Neural cell (in vitro differentiated cells): ENCODE results near the gene ZBTB46. TPM values are rescaled to one million over a fixed set of nuclear protein-coding genes. Genes with fewer than 3 reads are reported as not detected.

ENCODE experiments used
- H2AFZ ChIP-seq: fragments of 200-600, 300-800 bp; sonication (generic), shearing (Covaris generic); 2 replicates; pipeline ENCODE4 v1.6.0; 2014; ENCODE audit warnings: low read depth, mild to moderate bottlenecking, antibody characterized with exemption, low read length, moderate library complexity
- H3F3A ChIP-seq: fragments of 200-600 bp; shearing (Covaris generic); 2 replicates; pipeline ENCODE4 v1.6.1; 2016; ENCODE audit warnings: mild to moderate bottlenecking, moderate library complexity, mixed read lengths, antibody characterized with exemption, low read length; ENCODE audit not compliant: insufficient read depth, poor library complexity, severe bottlenecking
- H3K27ac ChIP-seq: fragments of 200-600, 300-800 bp; sonication (generic), shearing (Covaris generic); 2 replicates; pipeline ENCODE4 v1.5.1; 2014; ENCODE audit warnings: mild to moderate bottlenecking, low read length, moderate library complexity
- H3K27me3 ChIP-seq: fragments of 300-800, 200-600 bp; sonication (generic), shearing (Covaris generic); 2 replicates; pipeline ENCODE4 v1.6.0; 2014; ENCODE audit warnings: mild to moderate bottlenecking, low read depth, low read length, moderate library complexity; ENCODE audit not compliant: insufficient read depth
- H3K36me3 ChIP-seq: fragments of 300-800, 200-600 bp; sonication (generic), shearing (Covaris generic); 2 replicates; pipeline ENCODE4 v1.5.1; 2014; ENCODE audit warnings: mild to moderate bottlenecking, antibody characterized with exemption, low read length, moderate library complexity; ENCODE audit not compliant: insufficient read depth
- H3K4me2 ChIP-seq: fragments of 300-800, 200-600 bp; sonication (generic), shearing (Covaris generic); 2 replicates; pipeline ENCODE4 v1.6.0; 2014; ENCODE audit warnings: mild to moderate bottlenecking, low read length
- H3K4me3 ChIP-seq: fragments of 300-800, 200-600 bp; sonication (generic), shearing (Covaris generic); 2 replicates; pipeline ENCODE4 v1.5.1; 2014; ENCODE audit warnings: mild to moderate bottlenecking, low read length, moderate library complexity
- H3K79me2 ChIP-seq: fragments of 200-600 bp; shearing (Covaris generic); replicated peaks from 2 replicates; pipeline ENCODE4 v1.6.0; 2014; ENCODE audit warnings: mild to moderate bottlenecking, low read length, moderate library complexity; ENCODE audit not compliant: insufficient read depth
- H3K9ac ChIP-seq: fragments of 300-800, 200-600 bp; sonication (generic), shearing (Covaris generic); 2 replicates; pipeline ENCODE4 v1.6.1; 2016; ENCODE audit warnings: mild to moderate bottlenecking, low read length, mixed read lengths
- H3K9me2 ChIP-seq: fragments of 200-600 bp; shearing (Covaris generic); 2 replicates; pipeline ENCODE4 v1.6.1; 2016; ENCODE audit warnings: mild to moderate bottlenecking, low read length, mixed read lengths; ENCODE audit not compliant: insufficient read depth
- H3K9me3 ChIP-seq: fragments of 200-600, 300-800 bp; sonication (generic), shearing (Covaris generic); 2 replicates; pipeline ENCODE4 v1.6.1; 2016; ENCODE audit warnings: mild to moderate bottlenecking, mixed run types, low read length, moderate library complexity, mixed read lengths
- H4K20me1 ChIP-seq: fragments of 200-600 bp; shearing (Covaris generic); 2 replicates; pipeline ENCODE4 v1.6.1; 2016; ENCODE audit warnings: mild to moderate bottlenecking, mixed run types; ENCODE audit not compliant: insufficient read depth
- EP300 ChIP-seq: fragments of 450-650 bp; conservative IDR thresholded peaks from 2 replicates; pipeline ENCODE4 v1.6.1; 2014; ENCODE audit warnings: antibody characterized with exemption, mild to moderate bottlenecking, moderate library complexity; ENCODE audit not compliant: poor library complexity, severe bottlenecking
- EZH2 ChIP-seq: fragments of 200-600, 300-800 bp; shearing (Covaris generic), sonication (generic); IDR thresholded peaks from 2 replicates; pipeline ENCODE4 v1.6.1; 2014; ENCODE audit warnings: antibody characterized with exemption, low read length, borderline replicate concordance, mild to moderate bottlenecking; ENCODE audit not compliant: insufficient read depth, poor library complexity, severe bottlenecking
- MXI1 ChIP-seq: fragments of 450-650 bp; conservative IDR thresholded peaks from 2 replicates; pipeline ENCODE4 v1.6.1; 2014; ENCODE audit warnings: antibody characterized with exemption, mild to moderate bottlenecking; ENCODE audit not compliant: poor library complexity, severe bottlenecking
- POLR2AphosphoS5 ChIP-seq: IDR thresholded peaks from 2 replicates; pipeline ENCODE4 v1.6.1; 2012
- RAD21 ChIP-seq: fragments of 450-650 bp; conservative IDR thresholded peaks from 2 replicates; pipeline ENCODE4 v1.6.1; 2014; ENCODE audit warnings: antibody characterized with exemption, mild to moderate bottlenecking, moderate library complexity
- SMC3 ChIP-seq: fragments of 450-650 bp; conservative IDR thresholded peaks from 2 replicates; pipeline ENCODE4 v1.6.1; 2014; ENCODE audit warnings: antibody characterized with exemption, mild to moderate bottlenecking, moderate library complexity; ENCODE audit not compliant: poor library complexity
- TAF1 ChIP-seq: IDR thresholded peaks from 2 replicates; pipeline ENCODE4 v1.6.1; 2012; ENCODE audit warnings: low read depth
- polyA plus RNA-seq: library from polyadenylated mRNA; depleted of rRNA; stranded (reverse); fragments of >200 nt; gene quantifications from 2 replicates; pipeline ENCODE4 v1.2.3, GENCODE V29; 2014
- TF ChIP-seq, protein P1 (sequence below): IDR thresholded peaks from 2 replicates; pipeline ENCODE4 v1.6.1; 2012; ENCODE audit warnings: borderline replicate concordance
- TF ChIP-seq, protein P2 (sequence below): fragments of 450-650 bp; IDR thresholded peaks from 2 replicates; pipeline ENCODE4 v1.5.1; 2014; ENCODE audit warnings: antibody characterized with exemption, mild to moderate bottlenecking, moderate library complexity; ENCODE audit not compliant: poor library complexity, severe bottlenecking

The ZBTB46 gene
- polyA plus RNA-seq, 1 donor from 2014 or later: 15.0 TPM

DNA sequence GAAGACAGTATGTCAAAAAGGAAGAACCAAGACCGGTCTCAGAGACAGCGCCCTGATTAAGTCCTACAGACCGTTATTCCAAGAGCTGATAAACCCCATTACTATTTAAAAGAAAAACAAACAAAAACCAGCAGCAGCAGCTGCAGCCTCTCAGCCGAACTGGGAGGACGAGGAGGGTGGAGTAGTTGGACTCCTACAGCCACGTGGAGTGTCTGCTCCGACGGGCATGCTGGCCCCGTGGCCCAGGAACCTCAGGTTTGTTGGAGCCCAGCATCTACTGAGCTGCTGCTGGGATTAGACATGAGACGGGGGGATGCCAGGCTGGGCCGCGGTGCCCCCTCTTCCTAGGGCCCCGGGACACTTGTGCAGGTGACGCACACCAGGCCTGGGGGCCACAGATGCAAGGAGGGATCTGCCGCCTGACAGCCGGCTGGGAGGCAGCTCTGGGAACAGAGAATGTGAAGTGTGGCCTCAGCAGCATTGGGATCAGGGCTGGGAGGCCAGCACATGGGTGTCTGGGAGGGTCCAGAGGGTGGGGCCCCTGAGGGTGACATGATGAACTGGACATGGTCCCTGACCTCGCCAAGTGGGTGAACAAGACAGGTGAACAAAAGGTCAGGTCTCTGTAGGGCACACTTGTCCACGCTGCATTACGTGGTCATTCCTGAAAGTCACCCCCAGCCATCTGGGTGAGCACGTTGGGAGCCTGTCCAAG lies 2.9 kb upstream of the ZBTB46 start (continued):
- TF ChIP-seq, protein P1, sequence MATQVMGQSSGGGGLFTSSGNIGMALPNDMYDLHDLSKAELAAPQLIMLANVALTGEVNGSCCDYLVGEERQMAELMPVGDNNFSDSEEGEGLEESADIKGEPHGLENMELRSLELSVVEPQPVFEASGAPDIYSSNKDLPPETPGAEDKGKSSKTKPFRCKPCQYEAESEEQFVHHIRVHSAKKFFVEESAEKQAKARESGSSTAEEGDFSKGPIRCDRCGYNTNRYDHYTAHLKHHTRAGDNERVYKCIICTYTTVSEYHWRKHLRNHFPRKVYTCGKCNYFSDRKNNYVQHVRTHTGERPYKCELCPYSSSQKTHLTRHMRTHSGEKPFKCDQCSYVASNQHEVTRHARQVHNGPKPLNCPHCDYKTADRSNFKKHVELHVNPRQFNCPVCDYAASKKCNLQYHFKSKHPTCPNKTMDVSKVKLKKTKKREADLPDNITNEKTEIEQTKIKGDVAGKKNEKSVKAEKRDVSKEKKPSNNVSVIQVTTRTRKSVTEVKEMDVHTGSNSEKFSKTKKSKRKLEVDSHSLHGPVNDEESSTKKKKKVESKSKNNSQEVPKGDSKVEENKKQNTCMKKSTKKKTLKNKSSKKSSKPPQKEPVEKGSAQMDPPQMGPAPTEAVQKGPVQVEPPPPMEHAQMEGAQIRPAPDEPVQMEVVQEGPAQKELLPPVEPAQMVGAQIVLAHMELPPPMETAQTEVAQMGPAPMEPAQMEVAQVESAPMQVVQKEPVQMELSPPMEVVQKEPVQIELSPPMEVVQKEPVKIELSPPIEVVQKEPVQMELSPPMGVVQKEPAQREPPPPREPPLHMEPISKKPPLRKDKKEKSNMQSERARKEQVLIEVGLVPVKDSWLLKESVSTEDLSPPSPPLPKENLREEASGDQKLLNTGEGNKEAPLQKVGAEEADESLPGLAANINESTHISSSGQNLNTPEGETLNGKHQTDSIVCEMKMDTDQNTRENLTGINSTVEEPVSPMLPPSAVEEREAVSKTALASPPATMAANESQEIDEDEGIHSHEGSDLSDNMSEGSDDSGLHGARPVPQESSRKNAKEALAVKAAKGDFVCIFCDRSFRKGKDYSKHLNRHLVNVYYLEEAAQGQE: no peak
- TF ChIP-seq EP300 (no peak), TAF1 (no peak)

DNA sequence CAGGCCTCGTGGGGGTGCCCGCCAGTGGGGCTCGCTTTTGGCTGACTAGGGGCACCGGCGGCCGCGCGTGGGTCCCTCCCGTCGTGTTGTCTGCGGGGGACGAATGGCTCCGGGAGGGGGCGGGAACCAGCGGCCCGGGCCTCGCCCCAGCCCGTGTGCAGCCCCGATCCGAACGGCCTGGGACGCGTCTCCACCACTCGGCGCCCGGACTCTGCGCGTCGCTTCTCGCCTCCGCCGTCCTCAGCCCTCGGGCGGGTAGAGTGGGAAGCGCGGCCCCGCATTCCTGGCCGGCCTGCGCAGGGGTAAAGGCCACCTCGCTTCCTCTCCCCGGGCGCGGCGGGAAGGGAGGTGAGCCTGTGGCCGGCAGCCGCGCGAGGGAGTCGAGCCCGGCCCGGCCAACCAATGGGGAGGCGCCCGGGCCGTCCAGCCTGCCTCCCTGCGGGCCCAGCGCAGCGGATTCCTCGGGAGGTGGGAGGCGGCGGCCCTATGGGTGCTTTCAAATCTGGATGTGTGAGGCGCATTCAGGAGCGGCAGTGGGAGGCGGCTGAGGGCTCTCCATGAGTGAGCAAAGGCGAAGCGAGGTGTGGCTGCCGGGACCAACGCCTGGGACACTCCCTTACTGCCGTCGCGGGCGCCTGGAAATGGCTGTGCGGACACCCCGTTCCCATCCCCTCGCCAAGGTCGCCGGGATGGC lies 1.1 kb upstream of the ZBTB46 start:
- Histone ChIP-seq H3K4me3 (peak overlapping the region; percentile 60), H3F3A (peaks cover 5% of the 10 kb centered on the region), H3K9ac (peak overlapping the region; percentile 54), H2AFZ (no peak overlapping the region), H3K79me2 (peaks cover 29% of the 10 kb centered on the region), H4K20me1 (no peaks in the 10 kb centered on the region), H3K9me2 (no peaks in the 10 kb centered on the region), H3K27ac (no peak overlapping the region), H3K4me2 (no peak overlapping the region), H3K9me3 (no peaks in the 10 kb centered on the region), H3K36me3 (no peaks in the 10 kb centered on the region), H3K27me3 (peaks cover 12% of the 10 kb centered on the region)
- TF ChIP-seq EP300 (no peak), EZH2 (no peak), MXI1 (no peak), SMC3 (no peak), RAD21 (no peak), TAF1 (no peak), POLR2AphosphoS5 (no peak)
- TF ChIP-seq, protein P2, sequence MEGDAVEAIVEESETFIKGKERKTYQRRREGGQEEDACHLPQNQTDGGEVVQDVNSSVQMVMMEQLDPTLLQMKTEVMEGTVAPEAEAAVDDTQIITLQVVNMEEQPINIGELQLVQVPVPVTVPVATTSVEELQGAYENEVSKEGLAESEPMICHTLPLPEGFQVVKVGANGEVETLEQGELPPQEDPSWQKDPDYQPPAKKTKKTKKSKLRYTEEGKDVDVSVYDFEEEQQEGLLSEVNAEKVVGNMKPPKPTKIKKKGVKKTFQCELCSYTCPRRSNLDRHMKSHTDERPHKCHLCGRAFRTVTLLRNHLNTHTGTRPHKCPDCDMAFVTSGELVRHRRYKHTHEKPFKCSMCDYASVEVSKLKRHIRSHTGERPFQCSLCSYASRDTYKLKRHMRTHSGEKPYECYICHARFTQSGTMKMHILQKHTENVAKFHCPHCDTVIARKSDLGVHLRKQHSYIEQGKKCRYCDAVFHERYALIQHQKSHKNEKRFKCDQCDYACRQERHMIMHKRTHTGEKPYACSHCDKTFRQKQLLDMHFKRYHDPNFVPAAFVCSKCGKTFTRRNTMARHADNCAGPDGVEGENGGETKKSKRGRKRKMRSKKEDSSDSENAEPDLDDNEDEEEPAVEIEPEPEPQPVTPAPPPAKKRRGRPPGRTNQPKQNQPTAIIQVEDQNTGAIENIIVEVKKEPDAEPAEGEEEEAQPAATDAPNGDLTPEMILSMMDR: no peak
- TF ChIP-seq, protein P1: no peak
